GF-D8 (cell line): ENCODE data around the gene PLSCR2.
"Not testable (repeated sequence)": the region's sequence is repeated elsewhere in the genome, so short reads cannot be mapped to it uniquely, and the experiment has no call there.

Source experiments
- DNase-seq: peaks from one replicate; lab custom pipeline; 2025; lab: John Stamatoyannopoulos, UW

Gene PLSCR2

DNA sequence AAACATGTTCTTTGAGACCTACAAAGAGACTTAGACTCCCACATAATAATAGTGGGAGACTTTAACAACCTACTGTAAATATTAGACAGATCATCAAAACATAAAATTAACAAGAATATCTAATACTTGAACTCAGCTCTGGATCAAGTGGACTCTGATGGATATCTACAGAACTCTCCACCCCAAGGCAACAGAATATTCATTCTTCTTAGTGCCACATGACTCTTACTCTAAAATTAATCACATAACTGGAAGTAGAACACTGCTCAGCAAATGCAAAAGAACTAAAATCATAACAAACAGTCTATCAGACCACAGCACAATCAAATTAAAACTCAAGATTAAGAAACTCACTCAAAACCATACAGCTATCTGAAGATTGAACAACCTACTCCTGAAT lies 15.9 kb upstream of the PLSCR2 start:
- no peak for DNase-seq

DNA sequence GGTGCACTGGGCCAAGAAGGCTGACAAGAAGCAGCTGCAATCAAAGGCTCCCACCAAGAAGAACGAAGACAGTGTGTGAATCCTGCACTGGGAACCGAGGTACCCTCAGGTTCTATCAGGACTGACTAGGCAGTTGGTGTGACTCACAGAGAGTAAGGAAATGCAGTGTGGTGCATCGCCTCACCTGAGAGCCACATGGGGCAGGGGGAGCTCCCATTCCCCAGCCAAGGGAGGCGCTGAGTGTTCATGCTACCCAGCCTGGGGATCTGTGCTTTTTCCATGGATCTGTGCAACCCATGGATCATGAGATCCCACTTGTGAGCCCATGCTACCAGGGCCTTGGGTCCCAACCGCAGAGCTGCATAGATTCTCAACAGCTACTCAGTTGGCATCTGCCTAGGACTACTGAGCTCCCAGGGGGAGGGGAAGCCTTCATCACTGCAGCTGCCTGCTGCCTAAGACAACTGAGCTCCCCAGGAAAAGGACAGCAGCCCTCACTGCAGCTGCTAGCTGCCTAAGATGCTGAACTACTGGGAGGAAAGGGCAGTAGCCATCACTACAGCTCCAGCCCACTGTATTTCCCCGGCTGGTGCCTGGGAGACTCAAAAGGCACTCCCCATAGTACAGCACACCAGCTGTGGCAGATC lies 6.9 kb upstream of the PLSCR2 start:
- no peak for DNase-seq

- DNase-seq, result not testable (repeated sequence)
Measured at GRCh38 chr3:146474976-146475375, 5.6 kb upstream of the PLSCR2 start.

DNA sequence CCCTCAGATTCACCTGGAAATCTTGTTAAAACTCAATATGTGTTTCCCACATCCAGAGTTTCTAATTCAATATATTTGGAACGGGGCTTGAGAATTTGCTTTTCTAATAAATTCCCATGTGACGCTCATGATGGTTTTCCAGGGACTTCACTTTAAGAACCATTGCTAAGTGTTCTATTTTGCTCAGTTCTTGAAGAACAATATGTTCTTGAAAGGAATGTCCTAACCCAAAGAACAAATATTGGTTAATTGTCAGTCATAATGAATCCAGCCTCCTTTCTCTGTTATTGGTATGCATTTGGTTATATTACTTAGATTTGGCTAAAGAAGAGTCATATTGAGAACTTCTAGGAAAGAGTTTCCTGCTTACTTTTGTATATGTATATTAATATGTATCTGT lies 4.4 kb upstream of the PLSCR2 start:
- no peak for DNase-seq

DNA sequence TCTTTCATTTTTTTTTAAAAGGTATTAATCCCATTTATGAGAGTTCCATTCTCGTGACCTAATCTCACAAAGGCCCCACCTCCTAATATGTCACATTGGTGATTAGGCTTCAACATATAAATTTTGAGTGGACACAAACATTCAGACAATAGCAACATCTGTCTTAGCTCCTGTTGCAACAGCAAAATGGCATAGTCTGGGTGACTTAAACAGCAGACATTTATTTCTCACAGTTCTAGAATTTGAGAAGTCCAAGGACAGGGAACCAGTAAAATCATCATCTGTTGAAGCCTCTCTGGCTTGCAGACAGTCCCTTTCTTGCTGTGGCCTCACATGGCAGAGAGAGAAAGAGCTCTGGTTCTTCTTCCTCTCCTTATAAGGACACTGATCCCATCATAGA lies 3.2 kb upstream of the PLSCR2 start:
- no peak for DNase-seq

- no peak for DNase-seq
Measured at GRCh38 chr3:146471012-146471411, 1.7 kb upstream of the PLSCR2 start.

DNA sequence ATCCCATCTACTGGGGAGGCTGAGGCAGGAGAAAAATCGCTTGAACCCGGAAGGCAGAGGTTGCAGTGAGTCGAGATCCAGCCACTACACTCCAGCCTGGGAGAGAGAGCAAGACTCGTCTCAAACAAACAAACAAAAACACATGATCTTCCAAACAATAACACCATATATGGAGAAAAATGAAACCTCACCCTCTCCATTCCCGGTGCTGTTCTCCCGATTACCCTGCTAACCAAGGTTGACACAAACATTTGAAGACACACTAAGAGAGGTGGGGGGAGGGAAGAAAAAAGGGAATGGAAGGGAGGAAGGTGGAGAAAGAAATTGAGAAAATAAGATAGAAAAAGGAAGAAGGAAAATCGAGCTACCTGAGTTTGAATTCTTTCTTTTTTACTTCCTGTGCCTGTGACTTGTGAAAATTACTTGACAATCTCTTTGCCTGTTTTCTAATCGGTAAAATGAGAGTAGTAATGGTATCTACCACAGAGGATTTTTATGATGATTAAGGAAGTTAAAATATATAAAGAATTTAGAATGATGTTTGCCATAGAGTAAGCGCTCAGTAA lies 1.1 kb upstream of the PLSCR2 start:
- DNase-seq, result no peak

DNA sequence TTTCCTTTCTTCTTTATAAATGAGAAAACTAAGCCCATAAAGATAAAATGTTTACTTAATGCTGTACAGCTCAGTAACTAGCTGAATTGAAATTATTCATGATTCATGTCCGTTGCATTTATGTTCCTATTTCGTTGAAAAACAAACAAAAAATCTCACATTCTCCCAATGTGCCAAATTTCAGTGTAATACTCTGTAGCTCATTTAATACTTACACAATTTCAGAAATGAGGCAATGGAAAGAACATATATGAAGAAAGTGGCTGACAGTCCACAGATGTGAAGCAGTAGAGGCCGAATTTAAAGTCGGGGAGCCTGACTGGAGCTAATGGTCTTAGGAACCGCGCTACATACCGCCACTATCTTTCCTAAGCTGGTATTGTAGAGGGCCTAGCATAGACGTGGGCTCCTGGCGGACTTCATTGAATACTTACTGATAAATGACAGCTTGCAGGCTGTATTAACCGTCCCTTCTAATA lies 651 bp downstream of the PLSCR2 start:
- no peak for DNase-seq

DNA sequence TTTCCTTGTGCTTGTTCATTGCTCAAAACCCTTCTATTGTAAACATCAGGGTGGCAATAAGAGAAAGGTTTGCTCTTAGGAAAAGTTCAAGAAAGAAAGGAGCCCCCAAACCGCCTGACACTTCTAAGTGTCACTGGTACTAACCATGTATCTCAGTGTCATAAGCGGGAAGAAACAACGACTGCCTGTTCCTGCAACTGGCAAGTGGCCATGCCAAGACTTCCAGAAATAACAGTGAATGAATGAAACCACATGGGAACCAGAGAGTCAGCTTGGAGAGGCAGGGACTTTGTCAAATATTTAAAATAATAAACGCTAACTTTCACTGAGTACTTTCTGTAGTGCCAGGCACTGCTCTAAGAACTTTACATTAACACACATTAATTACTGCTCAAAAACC lies 1.1 kb downstream of the PLSCR2 start:
- DNase-seq, result no peak

DNA sequence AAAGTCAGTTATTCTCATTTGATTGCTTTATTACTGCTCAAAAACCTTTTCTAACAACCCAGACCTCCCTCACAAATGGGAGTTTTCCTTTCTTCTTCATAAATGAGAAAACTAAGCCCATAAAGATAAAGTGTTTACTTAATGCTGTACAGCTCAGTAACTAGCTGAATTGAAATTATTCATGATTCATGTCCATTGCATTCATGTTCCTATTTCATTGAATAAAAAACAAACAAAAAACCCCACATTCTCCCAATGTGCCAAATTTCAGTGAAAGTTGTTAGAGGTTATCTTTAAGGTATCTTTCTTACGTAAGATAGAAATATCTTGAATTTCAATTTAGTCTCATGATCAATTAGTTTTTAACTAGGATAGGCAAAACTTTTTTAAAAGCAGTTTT lies 2.8 kb downstream of the PLSCR2 start:
- no peak for DNase-seq

DNA sequence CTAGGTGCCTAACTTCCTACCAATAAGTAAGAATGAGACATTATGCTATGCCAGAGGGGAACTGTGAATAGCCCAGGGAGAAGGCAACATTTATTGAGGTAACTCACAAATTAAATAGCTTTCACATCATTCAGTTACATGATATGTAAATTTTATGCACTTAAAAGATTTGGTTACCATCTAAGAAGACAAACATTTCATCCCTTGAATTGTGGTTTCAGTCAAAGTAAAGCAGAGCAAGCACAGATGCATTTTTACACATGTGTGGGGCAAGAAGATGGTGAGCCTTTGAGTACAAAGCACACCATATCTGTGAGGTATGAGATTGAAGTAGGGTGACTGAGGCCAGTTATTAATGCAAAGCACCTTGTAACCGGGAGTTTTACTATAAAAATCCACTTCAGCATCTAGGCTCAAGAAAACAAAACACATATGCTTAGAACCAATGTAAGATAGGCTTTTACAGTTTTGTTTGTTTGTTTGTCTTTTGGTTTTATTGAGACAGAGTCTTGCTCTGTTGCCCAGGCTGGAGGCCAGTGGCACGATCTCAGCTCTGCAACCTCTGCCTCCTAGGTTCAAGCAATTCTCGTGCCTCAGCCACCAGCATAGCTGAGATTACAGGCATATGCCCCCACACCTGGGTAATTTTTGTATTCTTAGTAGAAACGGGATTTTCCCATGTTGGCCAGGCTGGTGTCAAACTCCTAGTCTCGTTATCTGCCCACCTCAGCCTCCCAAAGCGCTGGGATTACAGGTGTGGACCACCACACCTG lies 3.5 kb downstream of the PLSCR2 start:
- DNase-seq, result no peak

- DNase-seq, result no peak
Measured at GRCh38 chr3:146464783-146465182, 4.6 kb downstream of the PLSCR2 start.

- no peak for DNase-seq
Measured at GRCh38 chr3:146464005-146464595, 5.3 kb downstream of the PLSCR2 start.

GRCh38 chr3:146454796-146455195 lies 14.6 kb downstream of the PLSCR2 start:
- DNase-seq, result no peak

GRCh38 chr3:146449613-146450012 lies 19.7 kb downstream of the PLSCR2 start:
- DNase-seq, result peak; percentile 6

DNA sequence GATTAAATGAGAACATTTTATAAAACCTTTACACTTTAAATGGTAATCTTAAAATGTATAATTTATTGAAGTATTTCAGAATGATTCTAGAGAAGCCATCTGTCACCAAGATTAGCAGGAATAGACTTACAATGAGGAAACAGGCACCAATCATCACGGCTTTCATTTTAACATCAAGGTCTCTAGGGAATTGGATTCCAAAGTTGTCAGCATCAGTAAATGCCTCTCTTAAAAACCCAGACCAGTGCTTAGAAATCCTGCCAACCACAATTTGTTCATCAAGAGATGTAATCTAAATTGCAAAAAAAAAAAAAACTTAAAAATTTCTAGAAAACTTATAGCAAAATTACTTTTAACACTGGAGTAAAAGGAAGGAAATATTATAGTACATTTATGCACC lies 20.3 kb downstream of the PLSCR2 start:
- DNase-seq, result no peak

DNA sequence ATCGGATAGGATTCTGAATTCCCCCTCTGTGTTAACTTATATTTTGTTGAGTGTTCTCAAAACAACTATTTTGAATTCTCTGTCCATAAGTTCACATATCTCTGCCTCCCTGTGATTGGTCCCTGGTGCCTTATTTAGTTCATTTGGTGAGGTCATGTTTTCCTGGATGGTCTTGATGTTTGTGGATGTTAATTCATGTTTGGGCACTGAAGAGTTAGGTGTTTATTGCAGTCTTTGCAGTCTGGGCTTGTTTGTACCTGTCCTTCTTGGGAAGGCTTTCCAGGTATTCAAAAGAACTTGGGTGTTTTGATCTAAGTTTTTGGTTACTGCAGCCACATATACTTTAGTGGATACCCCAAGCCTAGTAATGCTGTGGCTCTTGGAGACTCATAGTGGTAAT lies 23.3 kb downstream of the PLSCR2 start:
- no peak for DNase-seq

DNA sequence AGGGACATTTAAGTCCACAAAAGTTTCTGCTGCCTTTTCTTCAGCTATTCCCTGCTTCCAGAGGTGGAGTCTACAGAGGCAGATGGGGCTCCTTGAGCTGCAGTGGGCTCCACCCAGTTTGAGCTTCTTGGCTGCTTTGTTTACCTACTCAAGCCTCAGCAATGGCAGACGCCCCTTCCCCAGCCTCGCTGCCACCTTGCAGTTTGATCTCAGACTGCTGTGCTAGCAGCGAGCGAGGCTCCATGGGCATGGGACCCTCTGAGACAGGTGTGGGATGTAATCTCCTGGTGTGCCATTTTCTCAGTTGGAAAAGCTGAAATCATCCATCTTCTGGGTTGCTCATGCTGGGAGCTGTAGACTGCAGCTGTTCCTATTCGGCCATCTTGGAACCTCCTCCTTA lies 29.1 kb downstream of the PLSCR2 start:
- not testable (repeated sequence) for DNase-seq

- DNase-seq, result no peak
Measured at GRCh38 chr3:146432066-146432465, 37.3 kb downstream of the PLSCR2 start.

DNA sequence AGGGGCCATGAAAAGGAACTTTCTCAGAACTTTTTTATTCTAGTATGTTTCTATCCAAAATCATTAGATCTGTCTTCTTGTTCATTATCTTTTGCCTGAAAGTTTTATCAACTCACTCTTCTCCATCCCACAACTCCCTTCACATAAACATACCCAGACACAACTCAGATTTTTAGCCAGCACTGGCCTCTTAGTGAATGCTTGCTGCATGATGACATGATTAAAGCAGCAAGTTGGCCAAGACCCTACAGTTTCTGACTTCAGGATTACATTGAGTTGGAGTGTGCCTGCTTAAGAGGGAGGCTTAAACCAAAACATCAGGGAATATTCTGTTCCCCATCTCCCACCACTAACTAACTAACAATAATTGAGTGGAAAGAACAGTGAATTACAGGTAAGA lies 38.1 kb downstream of the PLSCR2 start:
- DNase-seq, result no peak

- DNase-seq, result no peak
Measured at GRCh38 chr3:146425341-146425740, 44.0 kb downstream of the PLSCR2 start.

DNA sequence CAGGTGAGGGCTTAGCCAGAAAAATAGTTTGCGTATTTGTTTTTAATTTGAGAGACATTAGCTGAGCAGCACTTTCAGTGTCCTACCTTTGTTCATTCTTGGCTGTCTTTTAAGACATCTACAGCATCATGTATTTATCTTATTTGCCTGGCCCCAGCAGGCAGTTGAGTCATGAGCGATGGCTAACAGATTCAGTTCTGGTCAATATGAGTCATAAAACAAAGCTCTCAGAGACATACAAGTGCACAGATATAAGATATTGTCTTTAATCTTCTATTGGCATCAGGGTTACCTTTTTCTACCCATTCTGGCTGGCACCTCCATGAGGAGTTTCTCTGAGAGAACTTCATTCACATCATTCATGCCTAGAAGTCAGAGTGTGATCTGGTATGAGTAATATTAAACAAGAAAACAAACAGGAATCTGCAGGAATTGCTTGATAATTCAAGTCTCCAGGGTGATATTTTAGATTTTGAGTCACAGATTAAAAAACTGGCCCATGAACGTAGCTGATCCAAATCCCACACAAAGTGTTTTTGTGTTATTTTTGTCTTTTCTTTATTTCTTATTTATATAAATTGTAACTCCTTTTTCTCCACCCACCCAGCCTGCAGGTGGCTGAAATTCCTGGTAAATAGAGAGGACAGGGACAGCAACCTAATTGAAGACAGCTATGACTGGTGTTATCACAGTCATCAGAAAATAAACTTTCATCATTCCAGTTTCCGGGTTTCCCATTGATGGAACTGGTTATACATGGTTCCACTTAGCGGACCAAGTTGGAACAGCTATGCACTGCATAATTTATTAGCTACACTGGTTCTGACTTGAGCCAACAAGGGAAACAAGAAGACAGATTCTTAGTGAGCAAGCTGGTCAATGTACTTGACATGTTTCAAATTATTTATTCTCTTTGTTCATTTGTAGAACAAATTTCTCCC lies 47.3 kb downstream of the PLSCR2 start:
- DNase-seq, result no peak
